NB4 (cell line): ENCODE results near the gene RPS15A.
"Not testable (repeated sequence)": the region's sequence is repeated elsewhere in the genome, so short reads cannot be mapped to it uniquely, and the experiment has no call there.

Experiments
- CTCF ChIP-seq: IDR thresholded peaks from one replicate; pipeline ENCODE4 v1.5.1; 2012; ENCODE audit warnings: low read depth, low read length
- MYC ChIP-seq: IDR thresholded peaks from 2 replicates; pipeline ENCODE4 v1.6.1; 2011; ENCODE audit warnings: low read depth, low read length
- POLR2A ChIP-seq: IDR thresholded peaks from 2 replicates; pipeline ENCODE4 v1.6.1; 2011; ENCODE audit warnings: mild to moderate bottlenecking; ENCODE audit not compliant: insufficient read length; ENCODE audit errors: extremely low read depth

- TF ChIP-seq CTCF, POLR2A, MYC: not testable (repeated sequence)
Observed at GRCh38 chr16:18734279-18734678, 55.9 kb downstream of the RPS15A start.
